Right lobe of liver (tissue), 6 donors: Measurements from ENCODE around the gene MACROD2. TPM values are rescaled to one million over a fixed set of nuclear protein-coding genes. Genes with fewer than 3 reads are reported as not detected.
"Not testable (repeated sequence)": the region's sequence is repeated elsewhere in the genome, so short reads cannot be mapped to it uniquely, and the experiment has no call there.

ENCODE experiments used
- ATAC-seq, 4 donors: fragments of 200-7000 bp; cut with Tn5 transposase; one replicate each; pipeline ENCODE4 v1.9.1; 2020; ENCODE audit warnings: mild to moderate bottlenecking in 4 of 4, moderate library complexity in 4 of 4
- DNase-seq, 3 donors: peaks; one replicate each; pipeline ENCODE4 v3.0.0-alpha.2; 2020
- H3K27ac ChIP-seq, 3 donors: fragments of 200-600 bp; one replicate each; pipeline ENCODE4 v1.8.0; 2022
- H3K27me3 ChIP-seq, 2 donors: fragments of 200-600 bp; one replicate each; pipeline ENCODE4 v1.8.0; 2022
- H3K36me3 ChIP-seq, 4 donors: fragments of 200-600 bp; sonication (generic) in 1 of 4; one replicate each; pipeline versions ENCODE4 v1.5.1 to v1.8.0; 2017 to 2022; ENCODE audit warnings: control low read depth in 1 of 4
- H3K4me1 ChIP-seq, 4 donors: fragments of 200-600 bp; sonication (generic) in 1 of 4; one replicate each; pipeline versions ENCODE4 v1.5.1 to v1.8.0; 2017 to 2022; ENCODE audit warnings: control low read depth in 1 of 4
- H3K4me3 ChIP-seq, 3 donors: fragments of 200-600 bp; one replicate each; pipeline ENCODE4 v1.8.0; 2022
- H3K9me3 ChIP-seq, 4 donors: fragments of 200-600 bp; sonication (generic) in 1 of 4; one replicate each; pipeline versions ENCODE4 v1.5.1 to v1.8.0; 2017 to 2022; ENCODE audit warnings: control low read depth in 1 of 4
- CTCF ChIP-seq, 4 donors: fragments of 200-600 bp in 3 of 4; fragments of 450-650 bp in 1 of 4; IDR thresholded peaks; one replicate each; pipeline versions ENCODE4 v1.5.1 to v1.8.0; 2016 to 2022; ENCODE audit warnings: antibody characterized with exemption in 4 of 4, mild to moderate bottlenecking in 2 of 4
- POLR2A ChIP-seq: fragments of 450-650 bp; IDR thresholded peaks from one replicate; pipeline ENCODE4 v1.6.1; 2017; ENCODE audit warnings: antibody characterized with exemption, mild to moderate bottlenecking
- WGBS: methylation state at CpG from one replicate; pipeline ENCODE4 v1.1.6; 2018; ENCODE audit warnings: low coverage, low lambda C conversion rate; ENCODE audit not compliant: insufficient coverage; ENCODE audit errors: missing lambda C conversion rate; 5-methylcytosine and 5-hydroxymethylcytosine counted together
- intact Hi-C, 2 donors: fragments of 100-400 bp; cut with DNase I; formaldehyde crosslinking; loops; one replicate each; pipeline versions ENCODE4 v1.11.2 to v1.14.1; 2022
- total RNA-seq, 6 experiments: library from RNA; depleted of rRNA in 2 of 6; stranded (reverse); fragments of >200 nt in 2 of 6; fragmentation: NEBNext Ultra II Directional in 3 of 6; extraction: Animal tissue kit (Norgen Biotek cat#: 25700) in 3 of 6; gene quantifications; one replicate each; pipeline versions ENCODE4 v1.1.0 to v1.2.4, GENCODE V29; 2016 to 2023
- donor health status: DM: no; HTN: yes; CAD: no.
- donor health status: DM: no; HTN: no; CAD: no.
- donor health status: DM: no; HTN: no; CAD: no.
- donor health status: DM: no; HTN: yes; CAD: no.
- donor health status: DM: no; HTN: yes; CAD: no.

The MACROD2 gene
- total RNA-seq, 6 experiments from 2014 or later, result 1.2 to 5.5 (median 3.3) TPM

- ATAC-seq (no peak), DNase-seq (no peak)
- 38% methylated on average over 1 of the region's 1 CpG for WGBS
- Histone ChIP-seq H3K36me3 (no peaks in the 10 kb centered on the region), H3K4me3 (no peak overlapping the region), H3K4me1 (no peaks in the 10 kb centered on the region), H3K27ac (no peak overlapping the region), H3K27me3 (no peaks in the 10 kb centered on the region), H3K9me3 (no peaks in the 10 kb centered on the region)
- intact Hi-C loops, result no loop called here
- no peak for TF ChIP-seq CTCF (IDR thresholded peaks at IDR 0.05)
- TF ChIP-seq POLR2A, result no peak
Measured at GRCh38 chr20:14214046-14214445, 218.7 kb downstream of the MACROD2 start.

GRCh38 chr20:14215880-14216279 is 220.6 kb downstream of the MACROD2 start:
- H3K27ac ChIP-seq, H3K27me3 ChIP-seq, H3K4me3 ChIP-seq, DNase-seq, H3K4me1 ChIP-seq, H3K9me3 ChIP-seq, ATAC-seq, H3K36me3 ChIP-seq, intact Hi-C loops: not testable (repeated sequence)
- WGBS, result 78% methylated on average over 1 of the region's 1 CpG

GRCh38 chr20:14219801-14220461 is 224.6 kb downstream of the MACROD2 start:
- Histone ChIP-seq H3K4me1 (no peaks in the 10 kb centered on the region), H3K9me3 (no peaks in the 10 kb centered on the region), H3K36me3 (no peaks in the 10 kb centered on the region), H3K27ac (no peak overlapping the region), H3K27me3 (no peaks in the 10 kb centered on the region), H3K4me3 (no peak overlapping the region)
- WGBS, result no CpG with 5 or more reads among the region's 4 CpGs
- intact Hi-C loops, result no loop called here
- no peak for DNase-seq
- no peak for ATAC-seq
- TF ChIP-seq POLR2A (no peak), CTCF (IDR thresholded peaks at IDR 0.05) (no peak)

GRCh38 chr20:14220986-14221385 is 225.7 kb downstream of the MACROD2 start:
- no peak for TF ChIP-seq POLR2A
- no peak for TF ChIP-seq CTCF (IDR thresholded peaks at IDR 0.05)
- Histone ChIP-seq H3K27ac (no peak overlapping the region), H3K4me3 (no peak overlapping the region), H3K4me1 (no peaks in the 10 kb centered on the region), H3K9me3 (no peaks in the 10 kb centered on the region), H3K27me3 (no peaks in the 10 kb centered on the region), H3K36me3 (no peaks in the 10 kb centered on the region)
- ATAC-seq, result no peak
- intact Hi-C loops, result no loop called here
- DNase-seq, result no peak
- WGBS, result no CpG with 5 or more reads among the region's 1 CpG

GRCh38 chr20:14223806-14224205 is 228.5 kb downstream of the MACROD2 start:
- Histone ChIP-seq H3K27ac (no peak overlapping the region), H3K4me3 (no peak overlapping the region), H3K36me3 (no peaks in the 10 kb centered on the region), H3K4me1 (no peaks in the 10 kb centered on the region), H3K27me3 (no peaks in the 10 kb centered on the region), H3K9me3 (no peaks in the 10 kb centered on the region)
- intact Hi-C loops, result no loop called here
- TF ChIP-seq CTCF (IDR thresholded peaks at IDR 0.05), result no peak
- TF ChIP-seq POLR2A, result no peak
- 80% methylated on average over 1 of the region's 3 CpGs for WGBS
- DNase-seq (no peak), ATAC-seq (no peak)

GRCh38 chr20:14226051-14227049 is 231.0 kb downstream of the MACROD2 start:
- H3K4me1 ChIP-seq, H3K9me3 ChIP-seq, intact Hi-C loops, H3K27me3 ChIP-seq, ATAC-seq, H3K36me3 ChIP-seq, DNase-seq, H3K27ac ChIP-seq: not testable (repeated sequence)
- WGBS, result no CpG with 5 or more reads among the region's 53 CpGs
- peak overlapping the region in 1 of 3 donors; percentile 35 for H3K4me3 ChIP-seq
